A549 (cell line): ENCODE data around the gene CCDC134. TPM values are rescaled to one million over a fixed set of nuclear protein-coding genes. Genes with fewer than 3 reads are reported as not detected.
A peak's percentile ranks its signal among the peaks of the same experiment; 100 is the strongest.

Experiments used
- ATAC-seq, 2 experiments: fragments of 200-7000 bp in 1 of 2; fragments of >200 bp in 1 of 2; cut with Nextera tagmentation in 1 of 2; cut with Tn5 transposase in 1 of 2; 3 replicates each; pipeline versions ENCODE4 v1.8.0 to v1.9.1; 2018 to 2020; ENCODE audit warnings: mild to moderate bottlenecking in 1 of 2, moderate library complexity in 1 of 2
- CTCF ChIA-PET: fragments of 300-600 bp; sonication (Branson Sonifier 250); formaldehyde crosslinking; extraction: SDS; loops from one replicate; lab custom pipeline; 2021; ENCODE audit warnings: antibody characterized with exemption, inconsistent platforms; lab: Yijun Ruan, JAX
- POLR2A ChIA-PET: fragments of 350-600 bp; formaldehyde crosslinking; extraction: SDS; loops from one replicate; lab custom pipeline; 2021; ENCODE audit warnings: antibody characterized with exemption, inconsistent platforms; lab: Yijun Ruan, JAX
- DNase-seq, 2 experiments: peaks; one replicate each; pipeline versions ENCODE4 v3.0.0 to v3.0.0-alpha.2; 2011 to 2016; ENCODE audit warnings: low read depth in 1 of 2, low spot score in 1 of 2
- FAIRE-seq: peaks from 2 replicates; lab custom pipeline; 2011; peaks lifted over from hg19 to GRCh38; lab: Jason Lieb, UNC
- H3K27ac ChIP-seq, 2 experiments: fragments of >200 bp; sonication (Bioruptor Twin); formaldehyde crosslinking; 3 replicates each; pipeline ENCODE4 v1.5.1; 2016 to 2017
- H3K4me1 ChIP-seq: fragments of >200 bp; sonication (Bioruptor Twin); formaldehyde crosslinking; 3 replicates; pipeline ENCODE4 v1.6.1; 2016
- H3K4me2 ChIP-seq: fragments of >200 bp; sonication (Bioruptor Twin); formaldehyde crosslinking; 3 replicates; pipeline ENCODE4 v1.6.1; 2016
- H3K4me3 ChIP-seq: fragments of >200 bp; sonication (Bioruptor Twin); formaldehyde crosslinking; 3 replicates; pipeline ENCODE4 v1.5.1; 2016
- H3K9me3 ChIP-seq: fragments of >200 bp; sonication (Bioruptor Twin); formaldehyde crosslinking; 3 replicates; pipeline ENCODE4 v1.6.1; 2016
- BHLHE40 ChIP-seq: IDR thresholded peaks from 2 replicates; pipeline ENCODE4 v1.6.1; 2012; ENCODE audit warnings: low read depth, low read length, inconsistent platforms
- CBX2 ChIP-seq: fragments of 200-600 bp; sonication (generic); IDR thresholded peaks from 2 replicates; pipeline ENCODE4 v1.6.1; 2016; ENCODE audit warnings: low read depth, mild to moderate bottlenecking, borderline replicate concordance
- CEBPB ChIP-seq, 2 experiments: fragments of >200 bp in 1 of 2; sonication (Bioruptor Twin) in 1 of 2; formaldehyde crosslinking in 1 of 2; IDR thresholded peaks; 2 replicates each; pipeline ENCODE4 v1.6.1; 2012 to 2016
- CHD2 ChIP-seq: fragments of 150-350 bp; IDR thresholded peaks from 2 replicates; pipeline ENCODE4 v1.6.1; 2014; ENCODE audit warnings: low read length; ENCODE audit not compliant: partially characterized antibody
- EHF ChIP-seq: fragments of 250-450 bp; sonication (Bioruptor Pico); IDR thresholded peaks from 2 replicates; pipeline ENCODE4 v1.5.0; 2020; ENCODE audit warnings: mild to moderate bottlenecking
- FOSL2 ChIP-seq, 2 experiments: fragments of 450-650 bp in 1 of 2; fragments of >200 bp in 1 of 2; sonication (Bioruptor Twin) in 1 of 2; formaldehyde crosslinking; IDR thresholded peaks; 2 replicates each; pipeline versions ENCODE4 v1.5.0 to v1.6.1; 2016 to 2020; ENCODE audit warnings: mild to moderate bottlenecking in 1 of 2, moderate library complexity in 1 of 2
- GATA3 ChIP-seq: IDR thresholded peaks from 2 replicates; pipeline ENCODE4 v1.6.1; 2012; ENCODE audit warnings: borderline replicate concordance
- HOXB5 ChIP-seq: fragments of 250-450 bp; sonication (Bioruptor Pico); IDR thresholded peaks from 2 replicates; pipeline ENCODE4 v1.5.0; 2020; ENCODE audit warnings: mild to moderate bottlenecking, moderate library complexity
- KDM5A ChIP-seq: fragments of 200-600 bp; sonication (generic); IDR thresholded peaks from 2 replicates; pipeline ENCODE4 v1.6.1; 2016; ENCODE audit warnings: antibody characterized with exemption, mild to moderate bottlenecking
- MYC ChIP-seq: IDR thresholded peaks from 2 replicates; pipeline ENCODE4 v1.6.1; 2012; ENCODE audit warnings: mild to moderate bottlenecking, inconsistent platforms, low read length, improper control_type of control experiment, borderline replicate concordance
- NFE2L2 ChIP-seq: fragments of 150-350 bp; conservative IDR thresholded peaks from 2 replicates; pipeline ENCODE4 v1.6.1; 2014; ENCODE audit warnings: low read length
- PHF8 ChIP-seq: fragments of 200-600 bp; sonication (generic); IDR thresholded peaks from 2 replicates; pipeline ENCODE4 v1.6.1; 2016; ENCODE audit warnings: low read depth, mild to moderate bottlenecking, antibody characterized with exemption, moderate library complexity, borderline replicate concordance
- RCOR1 ChIP-seq: fragments of 150-350 bp; IDR thresholded peaks from 2 replicates; pipeline ENCODE4 v1.6.1; 2014; ENCODE audit warnings: antibody characterized with exemption, low read length, low read depth
- REST ChIP-seq: fragments of 200-600 bp; sonication (generic); IDR thresholded peaks from 2 replicates; pipeline ENCODE4 v1.6.1; 2016; ENCODE audit warnings: antibody characterized with exemption, mild to moderate bottlenecking, moderate library complexity
- SMC3 ChIP-seq: fragments of >200 bp; sonication (Bioruptor Twin); formaldehyde crosslinking; IDR thresholded peaks from 3 replicates; pipeline ENCODE4 v1.6.1; 2018; ENCODE audit warnings: inconsistent platforms
- TP53 ChIP-seq: fragments of 250-450 bp; sonication (Bioruptor Pico); IDR thresholded peaks from 2 replicates; pipeline ENCODE4 v1.5.0; 2021; ENCODE audit warnings: mild to moderate bottlenecking, moderate library complexity
- ZFP36 ChIP-seq: fragments of 450-650 bp; IDR thresholded peaks from 2 replicates; pipeline ENCODE4 v1.6.1; 2014; ENCODE audit warnings: borderline replicate concordance; ENCODE audit not compliant: partially characterized antibody
- ZSCAN20 ChIP-seq: fragments of 250-450 bp; sonication (Bioruptor Pico); IDR thresholded peaks from 2 replicates; pipeline ENCODE4 v1.8.0; 2022; ENCODE audit warnings: mild to moderate bottlenecking, moderate library complexity
- WGBS: methylation state at CpG from one replicate; pipeline ENCODE4 v1.1.6; 2017; ENCODE audit errors: missing lambda C conversion rate; 5-methylcytosine and 5-hydroxymethylcytosine counted together
- polyA plus RNA-seq, 4 experiments: library from polyadenylated mRNA; depleted of rRNA in 3 of 4; stranded (reverse); fragments of >200 nt; fragmentation: RNase III in 1 of 4; extraction: RNeasy Plus Mini Kit Qiagen cat#74134 plus additional on column Dnase treatment in 1 of 4; gene quantifications; 2 replicates in 3 of 4; 3 replicates in 1 of 4; pipeline ENCODE4 v1.2.3, GENCODE V29; 2011 to 2017
- TF ChIP-seq, protein P1 (sequence below): fragments of 450-650 bp; IDR thresholded peaks from 2 replicates; pipeline ENCODE4 v1.6.1; 2014; ENCODE audit warnings: antibody characterized with exemption
- TF ChIP-seq, protein P2 (sequence below): fragments of 150-350 bp; IDR thresholded peaks from 2 replicates; pipeline ENCODE4 v1.6.1; 2014; ENCODE audit warnings: low read depth, mild to moderate bottlenecking, low read length
- TF ChIP-seq, protein P3 (sequence below): fragments of >200 bp; sonication (Bioruptor Twin); formaldehyde crosslinking; IDR thresholded peaks from 3 replicates; pipeline ENCODE4 v1.6.1; 2016

Gene CCDC134
- polyA plus RNA-seq, 2 of the 4 experiments (the other 2 are of a cell fraction): 2.5 to 4.5 TPM

- peaks cover 12% of the 10 kb centered on the region; the same call in 2 of the 3 replicates for H3K4me1 ChIP-seq
- FAIRE-seq: no peak
- H3K4me2 ChIP-seq: peak overlapping the region; percentile 83
These were observed 762 bp upstream of the CCDC134 start for GRCh38 chr22:41799486-41800347.

GRCh38 chr22:41801147-41801819 lies 804 bp downstream of the CCDC134 start:
- FAIRE-seq: no peak
- WGBS: 29% methylated on average over 4 of the region's 4 CpGs

More at GRCh38 chr22:41799486-41800347, 762 bp upstream of the CCDC134 start:
- H3K4me3 ChIP-seq: peak overlapping the region; percentile 87
- ATAC-seq (peak; percentile 10 to 13; a peak in 2 of 6 replicates), DNase-seq (no peak)
- ChIA-PET POLR2A (interaction anchor here (1.0 to 1.6 kb wide), 3 partner anchors 17 to 147 kb away, joined by 3 to 6 read pairs (median 5); partner anchors contain the start of gene CENPM), CTCF (interaction anchor here (0.6 to 3.0 kb wide), 4 partner anchors 10 to 102 kb away, joined by 3 to 18 read pairs (median 6); no protein-coding TSS in a partner anchor)
- TF ChIP-seq CEBPB (IDR thresholded peaks at IDR 0.05) (no peak), NFE2L2 (no peak), FOSL2 (IDR thresholded peaks at IDR 0.05) (no peak), FOSL2 (CRISPR knock-in tag; IDR thresholded peaks at IDR 0.05) (no peak), CBX2 (no peak), ZFP36 (no peak)
- H3K9me3 ChIP-seq: no peaks in the 10 kb centered on the region
- peak overlapping the region; percentile 92 to 93 for H3K27ac ChIP-seq
- WGBS: 56% methylated on average over 22 of the region's 38 CpGs

More at GRCh38 chr22:41801147-41801819, 804 bp downstream of the CCDC134 start:
- H3K27ac ChIP-seq: peak overlapping the region; percentile 92 to 93
- no peak for DNase-seq
- H3K4me2 ChIP-seq: peak overlapping the region; percentile 83
- H3K4me1 ChIP-seq: peaks cover 12% of the 10 kb centered on the region; the same call in 2 of the 3 replicates
- ATAC-seq: peak; percentile 3 to 9; a peak in 3 of 6 replicates
- ChIA-PET POLR2A (interaction anchor here (1.0 to 1.5 kb wide), 5 partner anchors 15 to 143 kb away, joined by 3 to 7 read pairs (median 4); partner anchors contain the start of gene SREBF2), CTCF (interaction anchor here (0.6 to 3.0 kb wide), 6 partner anchors 11 to 188 kb away, joined by 3 to 18 read pairs (median 4); no protein-coding TSS in a partner anchor)
- TF ChIP-seq, protein P1, sequence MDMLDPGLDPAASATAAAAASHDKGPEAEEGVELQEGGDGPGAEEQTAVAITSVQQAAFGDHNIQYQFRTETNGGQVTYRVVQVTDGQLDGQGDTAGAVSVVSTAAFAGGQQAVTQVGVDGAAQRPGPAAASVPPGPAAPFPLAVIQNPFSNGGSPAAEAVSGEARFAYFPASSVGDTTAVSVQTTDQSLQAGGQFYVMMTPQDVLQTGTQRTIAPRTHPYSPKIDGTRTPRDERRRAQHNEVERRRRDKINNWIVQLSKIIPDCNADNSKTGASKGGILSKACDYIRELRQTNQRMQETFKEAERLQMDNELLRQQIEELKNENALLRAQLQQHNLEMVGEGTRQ: no peak
- TF ChIP-seq, protein P2, sequence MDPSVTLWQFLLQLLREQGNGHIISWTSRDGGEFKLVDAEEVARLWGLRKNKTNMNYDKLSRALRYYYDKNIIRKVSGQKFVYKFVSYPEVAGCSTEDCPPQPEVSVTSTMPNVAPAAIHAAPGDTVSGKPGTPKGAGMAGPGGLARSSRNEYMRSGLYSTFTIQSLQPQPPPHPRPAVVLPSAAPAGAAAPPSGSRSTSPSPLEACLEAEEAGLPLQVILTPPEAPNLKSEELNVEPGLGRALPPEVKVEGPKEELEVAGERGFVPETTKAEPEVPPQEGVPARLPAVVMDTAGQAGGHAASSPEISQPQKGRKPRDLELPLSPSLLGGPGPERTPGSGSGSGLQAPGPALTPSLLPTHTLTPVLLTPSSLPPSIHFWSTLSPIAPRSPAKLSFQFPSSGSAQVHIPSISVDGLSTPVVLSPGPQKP: no peak
- no peak for TF ChIP-seq FOSL2 (IDR thresholded peaks at IDR 0.05)
- no peak for TF ChIP-seq FOSL2 (CRISPR knock-in tag; IDR thresholded peaks at IDR 0.05)
- no peak for TF ChIP-seq NFE2L2
- no peak for TF ChIP-seq RCOR1
- TF ChIP-seq CBX2: no peak
- no peak for TF ChIP-seq KDM5A
- no peak for TF ChIP-seq ZSCAN20 (CRISPR knock-in tag)
- no peak for TF ChIP-seq REST
- no peak for TF ChIP-seq TP53
- TF ChIP-seq GATA3: no peak
- no peak for TF ChIP-seq HOXB5
- no peak for TF ChIP-seq BHLHE40
- TF ChIP-seq SMC3: no peak
- TF ChIP-seq PHF8: no peak
- no peak for TF ChIP-seq MYC
- TF ChIP-seq EHF (CRISPR knock-in tag): no peak
- TF ChIP-seq, protein P3, sequence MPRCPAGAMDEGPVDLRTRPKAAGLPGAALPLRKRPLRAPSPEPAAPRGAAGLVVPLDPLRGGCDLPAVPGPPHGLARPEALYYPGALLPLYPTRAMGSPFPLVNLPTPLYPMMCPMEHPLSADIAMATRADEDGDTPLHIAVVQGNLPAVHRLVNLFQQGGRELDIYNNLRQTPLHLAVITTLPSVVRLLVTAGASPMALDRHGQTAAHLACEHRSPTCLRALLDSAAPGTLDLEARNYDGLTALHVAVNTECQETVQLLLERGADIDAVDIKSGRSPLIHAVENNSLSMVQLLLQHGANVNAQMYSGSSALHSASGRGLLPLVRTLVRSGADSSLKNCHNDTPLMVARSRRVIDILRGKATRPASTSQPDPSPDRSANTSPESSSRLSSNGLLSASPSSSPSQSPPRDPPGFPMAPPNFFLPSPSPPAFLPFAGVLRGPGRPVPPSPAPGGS: no peak
- no peak for TF ChIP-seq CHD2
- no peaks in the 10 kb centered on the region for H3K9me3 ChIP-seq
- peak overlapping the region; percentile 87 for H3K4me3 ChIP-seq
